A673 (cell line): ENCODE results near the gene KIFC3. TPM values are rescaled to one million over a fixed set of nuclear protein-coding genes. Genes with fewer than 3 reads are reported as not detected.

Source experiments
- BruUV-seq: library from RNA; stranded (reverse); fragments of 400-500 nt; replicated peaks from 2 replicates; lab custom pipeline; 2021; lab: Mats Ljungman, UMichigan
- CTCF ChIA-PET: fragments of 300-600 bp; sonication (Branson Sonifier 250); formaldehyde crosslinking; loops from one replicate; lab custom pipeline; 2022; ENCODE audit warnings: antibody characterized with exemption; lab: Charles Lee
- POLR2A ChIA-PET: fragments of 300-600 bp; sonication (Branson Sonifier 250); formaldehyde crosslinking; loops from one replicate; lab custom pipeline; 2022; ENCODE audit warnings: antibody characterized with exemption; ENCODE audit not compliant: low non-redundant PET; lab: Charles Lee
- DNase-seq: peaks from one replicate; pipeline ENCODE4 v3.0.0-alpha.2; 2015; ENCODE audit warnings: low spot score
- H3K27ac ChIP-seq: fragments of 200-600 bp; sonication (generic); 2 replicates; pipeline ENCODE4 v1.5.1; 2016; ENCODE audit warnings: mixed run types, low read depth, mild to moderate bottlenecking, mixed read lengths, antibody characterized with exemption, low read length; ENCODE audit not compliant: poor library complexity, severe bottlenecking
- H3K27me3 ChIP-seq: fragments of 200-600 bp; sonication (generic); replicated peaks from 2 replicates; pipeline ENCODE4 v1.6.1; 2017; ENCODE audit warnings: mixed run types, low read depth, mild to moderate bottlenecking, mixed read lengths, antibody characterized with exemption, low read length; ENCODE audit not compliant: insufficient read depth, poor library complexity
- H3K36me3 ChIP-seq: fragments of 200-600 bp; sonication (generic); 2 replicates; pipeline ENCODE4 v1.6.1; 2016; ENCODE audit warnings: mixed run types, mild to moderate bottlenecking, mixed read lengths, antibody characterized with exemption, low read length; ENCODE audit not compliant: insufficient read depth, poor library complexity, severe bottlenecking
- H3K4me1 ChIP-seq: fragments of 200-600 bp; sonication (generic); 2 replicates; pipeline ENCODE4 v1.6.1; 2017; ENCODE audit warnings: mixed run types, mild to moderate bottlenecking, mixed read lengths, antibody characterized with exemption, low read length; ENCODE audit not compliant: insufficient read depth, poor library complexity, severe bottlenecking
- H3K4me3 ChIP-seq: fragments of 200-600 bp; sonication (generic); 2 replicates; pipeline ENCODE4 v1.5.1; 2016; ENCODE audit warnings: low read depth, mixed run types, mild to moderate bottlenecking, mixed read lengths, low read length; ENCODE audit not compliant: poor library complexity, severe bottlenecking
- H3K9me3 ChIP-seq: fragments of 200-600 bp; sonication (generic); 2 replicates; pipeline ENCODE4 v1.6.1; 2016; ENCODE audit warnings: mixed run types, low read depth, mild to moderate bottlenecking, mixed read lengths, antibody characterized with exemption, low read length; ENCODE audit not compliant: poor library complexity, severe bottlenecking
- CTCF ChIP-seq: fragments of 300-800, 200-600 bp; sonication (generic); conservative IDR thresholded peaks from 2 replicates; pipeline ENCODE4 v1.5.1; 2017; ENCODE audit warnings: low read depth, mild to moderate bottlenecking, antibody characterized with exemption, low read length, moderate library complexity, mixed read lengths
- EZH2 ChIP-seq: fragments of 200-600 bp; sonication (generic); IDR thresholded peaks from 2 replicates; pipeline ENCODE4 v1.6.1; 2017; ENCODE audit warnings: borderline replicate concordance, low read depth, mild to moderate bottlenecking, mixed read lengths, antibody characterized with exemption, low read length; ENCODE audit not compliant: poor library complexity, severe bottlenecking
- intact Hi-C: fragments of 100-400 bp; cut with micrococcal nuclease; formaldehyde crosslinking; loops from one replicate; pipeline ENCODE4 v1.10.0; 2022; ENCODE audit not compliant: unreplicated experiment
- total RNA-seq: library from RNA; stranded (reverse); gene quantifications from 2 replicates; pipeline ENCODE4 v1.2.3, GENCODE V29; 2021

The KIFC3 gene
- total RNA-seq, 1 experiment from 2014 or later = 198 TPM

GRCh38 chr16:57757326-57757786 lies 44.9 kb downstream of the KIFC3 start:
- H3K4me3 ChIP-seq = no peak overlapping the region
- peak overlapping the region; percentile 78 for H3K27ac ChIP-seq
- H3K36me3 ChIP-seq = peaks cover 77% of the 10 kb centered on the region
- peaks cover 28% of the 10 kb centered on the region for H3K4me1 ChIP-seq
- POLR2A ChIA-PET = no interaction called here
- peak; percentile 90 for DNase-seq
- no peaks in the 10 kb centered on the region for H3K27me3 ChIP-seq
- intact Hi-C loops = loop anchor here (5.0 to 10.0 kb wide), 4 partner anchors 90 to 245 kb away; partner anchors contain the start of genes USB1 and ZNF319
- TF ChIP-seq EZH2 = no peak
- TF ChIP-seq CTCF = peak; percentile 96
- CTCF ChIA-PET = interaction anchor here (1.5 kb wide), 1 partner anchor 15 kb away, joined by 4 read pairs; no protein-coding TSS in a partner anchor
- no peaks in the 10 kb centered on the region for H3K9me3 ChIP-seq
- BruUV-seq = no TSS peak

GRCh38 chr16:57756424-57757325 lies 45.6 kb downstream of the KIFC3 start:
- H3K4me3 ChIP-seq = no peak overlapping the region

More at GRCh38 chr16:57756424-57757325, 45.6 kb downstream of the KIFC3 start:
- H3K9me3 ChIP-seq = no peaks in the 10 kb centered on the region
- no peaks in the 10 kb centered on the region for H3K27me3 ChIP-seq
- intact Hi-C loops = loop anchor here (5.0 to 10.0 kb wide), 4 partner anchors 91 to 246 kb away; partner anchors contain the start of genes USB1 and ZNF319
- no peak for DNase-seq
- peak overlapping the region; percentile 78 for H3K27ac ChIP-seq
- peaks cover 28% of the 10 kb centered on the region for H3K4me1 ChIP-seq
- POLR2A ChIA-PET = no interaction called here
- BruUV-seq = no TSS peak
- TF ChIP-seq CTCF (no peak), EZH2 (no peak)
- H3K36me3 ChIP-seq = peaks cover 71% of the 10 kb centered on the region
- CTCF ChIA-PET = interaction anchor here (0.6 to 1.5 kb wide), 2 partner anchors 14 to 243 kb away, joined by 3 to 4 read pairs; no protein-coding TSS in a partner anchor
